ENCODE data around the gene FBLN1.

Gene FBLN1

GRCh38 chr22:45583504-45583903, 80.8 kb downstream of the FBLN1 start:
- TF ChIP-seq, protein P1, sequence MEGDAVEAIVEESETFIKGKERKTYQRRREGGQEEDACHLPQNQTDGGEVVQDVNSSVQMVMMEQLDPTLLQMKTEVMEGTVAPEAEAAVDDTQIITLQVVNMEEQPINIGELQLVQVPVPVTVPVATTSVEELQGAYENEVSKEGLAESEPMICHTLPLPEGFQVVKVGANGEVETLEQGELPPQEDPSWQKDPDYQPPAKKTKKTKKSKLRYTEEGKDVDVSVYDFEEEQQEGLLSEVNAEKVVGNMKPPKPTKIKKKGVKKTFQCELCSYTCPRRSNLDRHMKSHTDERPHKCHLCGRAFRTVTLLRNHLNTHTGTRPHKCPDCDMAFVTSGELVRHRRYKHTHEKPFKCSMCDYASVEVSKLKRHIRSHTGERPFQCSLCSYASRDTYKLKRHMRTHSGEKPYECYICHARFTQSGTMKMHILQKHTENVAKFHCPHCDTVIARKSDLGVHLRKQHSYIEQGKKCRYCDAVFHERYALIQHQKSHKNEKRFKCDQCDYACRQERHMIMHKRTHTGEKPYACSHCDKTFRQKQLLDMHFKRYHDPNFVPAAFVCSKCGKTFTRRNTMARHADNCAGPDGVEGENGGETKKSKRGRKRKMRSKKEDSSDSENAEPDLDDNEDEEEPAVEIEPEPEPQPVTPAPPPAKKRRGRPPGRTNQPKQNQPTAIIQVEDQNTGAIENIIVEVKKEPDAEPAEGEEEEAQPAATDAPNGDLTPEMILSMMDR (IDR thresholded peaks at IDR 0.05): no peak
- Histone ChIP-seq H3K9me3 (no peaks in the 10 kb centered on the region), H3K4me1 (ENCODE audit: control insufficient read depth in 1 of 2, insufficient read depth in 1 of 2, low read depth in 1 of 2, low read length in 1 of 2) (peaks cover 8 to 10% of the 10 kb centered on the region in 2 experiments), H3K27me3 (peaks cover 1% of the 10 kb centered on the region), H3K4me3 (ENCODE audit: low read depth in 1 of 2, low read length in 1 of 2) (no peak overlapping the region), H3K27ac (no peak overlapping the region), H3K36me3 (no peaks in the 10 kb centered on the region)

DNA sequence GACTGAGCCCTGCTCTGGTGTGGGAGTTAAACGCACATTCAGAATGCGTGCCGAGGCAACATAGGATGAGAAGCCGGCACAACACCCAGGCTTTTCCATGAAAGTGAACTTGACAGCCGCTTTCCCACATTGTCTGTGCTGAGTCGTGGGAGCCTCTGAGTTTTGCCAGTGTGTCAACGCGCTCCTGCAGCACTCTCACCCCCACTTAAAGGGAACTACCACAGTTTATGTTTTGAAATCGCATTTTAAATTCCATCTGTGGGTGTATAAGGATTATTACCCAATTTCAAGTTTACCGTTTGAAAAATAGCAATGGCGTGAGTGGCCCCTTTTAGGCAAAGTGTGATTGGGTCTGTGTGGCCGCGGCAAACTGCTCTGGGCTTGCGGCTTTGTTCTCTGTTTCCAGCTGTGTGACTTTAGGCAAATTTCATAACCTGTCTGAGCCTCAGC, 81.5 kb downstream of the FBLN1 start:
- TF ChIP-seq, protein P1 (IDR thresholded peaks at IDR 0.05): no peak
- Histone ChIP-seq H3K27me3 (no peaks in the 10 kb centered on the region), H3K27ac (no peak overlapping the region), H3K4me1 (ENCODE audit: control insufficient read depth in 1 of 2, insufficient read depth in 1 of 2, low read depth in 1 of 2, low read length in 1 of 2) (peaks cover 8 to 10% of the 10 kb centered on the region in 2 experiments), H3K36me3 (no peaks in the 10 kb centered on the region), H3K4me3 (ENCODE audit: low read depth in 1 of 2, low read length in 1 of 2) (no peak overlapping the region), H3K9me3 (no peaks in the 10 kb centered on the region)

GRCh38 chr22:45584621-45585436, 82.1 kb downstream of the FBLN1 start:
- no peak overlapping the region for H3K4me3 ChIP-seq (ENCODE audit: low read depth in 1 of 2, low read length in 1 of 2)
- H3K4me1 ChIP-seq (ENCODE audit: control insufficient read depth in 1 of 2, insufficient read depth in 1 of 2, low read depth in 1 of 2, low read length in 1 of 2): peaks cover 8 to 10% of the 10 kb centered on the region in 2 experiments
- H3K9me3 ChIP-seq: no peaks in the 10 kb centered on the region
- no peaks in the 10 kb centered on the region for H3K36me3 ChIP-seq
- H3K27ac ChIP-seq: no peak overlapping the region
- no peaks in the 10 kb centered on the region for H3K27me3 ChIP-seq
- TF ChIP-seq, protein P1 (IDR thresholded peaks at IDR 0.05): no peak

DNA sequence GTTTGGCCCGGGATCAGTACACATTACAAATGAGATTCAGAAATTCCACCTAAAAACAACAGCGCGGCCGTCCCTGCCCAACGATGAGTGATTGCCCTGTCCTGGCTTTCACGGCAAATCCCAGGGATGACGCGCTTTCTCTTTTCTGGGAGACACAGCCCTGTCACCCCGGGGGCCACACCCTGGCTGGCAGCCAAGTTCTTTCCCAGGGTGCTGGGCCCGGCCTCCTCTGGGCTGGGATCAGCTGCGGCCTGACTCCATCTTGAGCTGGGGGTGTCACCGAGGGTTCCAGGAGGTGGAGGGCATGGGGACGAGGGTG, 82.7 kb downstream of the FBLN1 start:
- Histone ChIP-seq H3K4me3 (ENCODE audit: low read depth in 1 of 2, low read length in 1 of 2) (no peak overlapping the region), H3K27me3 (no peaks in the 10 kb centered on the region), H3K27ac (no peak overlapping the region), H3K4me1 (ENCODE audit: control insufficient read depth in 1 of 2, insufficient read depth in 1 of 2, low read depth in 1 of 2, low read length in 1 of 2) (peaks cover 8 to 10% of the 10 kb centered on the region in 2 experiments), H3K36me3 (no peaks in the 10 kb centered on the region), H3K9me3 (no peaks in the 10 kb centered on the region)
- TF ChIP-seq, protein P1 (IDR thresholded peaks at IDR 0.05): no peak

GRCh38 chr22:45585946-45586540, 83.4 kb downstream of the FBLN1 start:
- H3K9me3 ChIP-seq: no peaks in the 10 kb centered on the region
- H3K27ac ChIP-seq: no peak overlapping the region
- TF ChIP-seq, protein P1 (IDR thresholded peaks at IDR 0.05): no peak
- no peaks in the 10 kb centered on the region for H3K36me3 ChIP-seq
- no peak overlapping the region for H3K4me3 ChIP-seq (ENCODE audit: low read depth in 1 of 2, low read length in 1 of 2)
- peaks cover 8 to 10% of the 10 kb centered on the region in 2 experiments for H3K4me1 ChIP-seq (ENCODE audit: control insufficient read depth in 1 of 2, insufficient read depth in 1 of 2, low read depth in 1 of 2, low read length in 1 of 2)
- no peaks in the 10 kb centered on the region for H3K27me3 ChIP-seq

All from neutrophil (primary cell).